Suprapubic skin (tissue), 4 donors: Measurements from ENCODE around the gene PLEKHG3. TPM values are rescaled to one million over a fixed set of nuclear protein-coding genes. Genes with fewer than 3 reads are reported as not detected.

Experiments used
- DNase-seq, 2 donors: peaks; one replicate each; pipeline ENCODE4 v3.0.0-alpha.2; 2019; ENCODE audit warnings: low spot score in 2 of 2
- H3K27ac ChIP-seq: fragments of 200-600 bp; sonication (generic); one replicate; pipeline ENCODE4 v1.5.1; 2019
- H3K27me3 ChIP-seq: fragments of 200-600 bp; sonication (generic); one replicate; pipeline ENCODE4 v1.5.1; 2019
- H3K36me3 ChIP-seq: fragments of 200-600 bp; sonication (generic); one replicate; pipeline ENCODE4 v1.5.1; 2019
- H3K4me1 ChIP-seq: fragments of 200-600 bp; sonication (generic); one replicate; pipeline ENCODE4 v1.5.1; 2019
- H3K4me3 ChIP-seq: fragments of 200-600 bp; sonication (generic); one replicate; pipeline ENCODE4 v1.5.1; 2019; ENCODE audit warnings: mild to moderate bottlenecking
- H3K9me3 ChIP-seq: fragments of 200-600 bp; sonication (generic); one replicate; pipeline ENCODE4 v1.5.1; 2019
- EP300 ChIP-seq: sonication (generic); formaldehyde crosslinking; IDR thresholded peaks from one replicate; pipeline ENCODE4 v1.6.1; 2017; ENCODE audit warnings: antibody characterized with exemption
- POLR2A ChIP-seq, 2 donors: fragments of 450-650 bp; IDR thresholded peaks; one replicate each; pipeline ENCODE4 v1.6.1; 2017; ENCODE audit warnings: antibody characterized with exemption in 2 of 2, mild to moderate bottlenecking in 2 of 2, moderate library complexity in 2 of 2
- POLR2AphosphoS5 ChIP-seq, 3 donors: sonication (generic); formaldehyde crosslinking; IDR thresholded peaks; one replicate each; pipeline ENCODE4 v1.6.1; 2017; ENCODE audit warnings: antibody characterized with exemption in 3 of 3
- WGBS: methylation state at CpG from one replicate; pipeline ENCODE4 v1.1.5; 2018; 5-methylcytosine and 5-hydroxymethylcytosine counted together
- total RNA-seq, 4 donors: library from RNA; depleted of rRNA; stranded (reverse); fragments of >200 nt; gene quantifications; one replicate each; pipeline ENCODE4 v1.1.0, GENCODE V29; 2016
- TF ChIP-seq, protein P1 (sequence below), 2 donors: fragments of 200-600 bp in 1 of 2; fragments of 450-650 bp in 1 of 2; sonication (generic) in 1 of 2; IDR thresholded peaks; one replicate each; pipeline ENCODE4 v1.5.1; 2016 to 2019; ENCODE audit warnings: antibody characterized with exemption in 2 of 2, mild to moderate bottlenecking in 1 of 2, moderate library complexity in 1 of 2

The PLEKHG3 gene
- total RNA-seq, 4 donors from 2014 or later: 60.4 to 140 (median 96.5) TPM

DNA sequence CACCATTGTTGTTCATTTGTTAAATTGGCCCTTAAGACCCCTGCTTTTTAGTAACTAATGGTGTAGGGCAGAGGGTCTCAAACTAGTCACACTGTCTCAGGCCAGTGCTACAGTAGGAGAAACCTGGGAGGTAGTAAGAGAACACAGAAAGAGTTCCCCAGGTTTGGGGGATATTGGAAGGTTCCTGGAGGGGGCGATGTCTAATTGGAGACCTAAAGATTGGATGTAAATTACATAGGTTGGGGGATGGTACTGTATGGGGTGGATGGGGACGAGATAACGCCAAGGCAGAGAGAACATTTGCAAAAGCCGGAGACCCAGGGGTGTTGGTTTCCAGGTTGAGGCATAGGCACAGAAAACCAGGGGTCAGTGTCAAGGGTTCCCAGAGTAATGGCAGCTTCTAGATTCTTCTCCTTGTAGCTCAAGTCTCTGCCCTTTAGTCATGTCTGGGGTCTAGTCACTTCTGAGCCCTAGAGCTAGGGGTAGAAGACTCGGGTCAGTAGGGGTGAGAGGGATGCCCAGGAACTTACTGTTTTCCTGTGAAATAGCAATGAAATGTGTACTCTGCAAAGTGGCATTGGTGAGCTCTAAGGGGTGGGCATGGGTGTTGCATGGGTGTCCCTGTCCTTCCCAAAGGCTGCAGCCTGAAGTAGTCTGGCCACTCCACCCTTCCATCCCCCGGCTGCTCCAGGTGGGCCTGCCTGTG is 21.8 kb downstream of the PLEKHG3 start:
- DNase-seq: peak in 1 of 2 donors; percentile 17
- Histone ChIP-seq H3K9me3 (no peaks in the 10 kb centered on the region), H3K36me3 (peaks cover 36% of the 10 kb centered on the region), H3K4me3 (no peak overlapping the region), H3K27me3 (no peaks in the 10 kb centered on the region), H3K4me1 (peaks cover 62% of the 10 kb centered on the region), H3K27ac (no peak overlapping the region)
- TF ChIP-seq EP300 (no peak), POLR2AphosphoS5 (IDR thresholded peaks at IDR 0.05) (no peak), POLR2A (IDR thresholded peaks at IDR 0.05) (no peak)
- TF ChIP-seq, protein P1, sequence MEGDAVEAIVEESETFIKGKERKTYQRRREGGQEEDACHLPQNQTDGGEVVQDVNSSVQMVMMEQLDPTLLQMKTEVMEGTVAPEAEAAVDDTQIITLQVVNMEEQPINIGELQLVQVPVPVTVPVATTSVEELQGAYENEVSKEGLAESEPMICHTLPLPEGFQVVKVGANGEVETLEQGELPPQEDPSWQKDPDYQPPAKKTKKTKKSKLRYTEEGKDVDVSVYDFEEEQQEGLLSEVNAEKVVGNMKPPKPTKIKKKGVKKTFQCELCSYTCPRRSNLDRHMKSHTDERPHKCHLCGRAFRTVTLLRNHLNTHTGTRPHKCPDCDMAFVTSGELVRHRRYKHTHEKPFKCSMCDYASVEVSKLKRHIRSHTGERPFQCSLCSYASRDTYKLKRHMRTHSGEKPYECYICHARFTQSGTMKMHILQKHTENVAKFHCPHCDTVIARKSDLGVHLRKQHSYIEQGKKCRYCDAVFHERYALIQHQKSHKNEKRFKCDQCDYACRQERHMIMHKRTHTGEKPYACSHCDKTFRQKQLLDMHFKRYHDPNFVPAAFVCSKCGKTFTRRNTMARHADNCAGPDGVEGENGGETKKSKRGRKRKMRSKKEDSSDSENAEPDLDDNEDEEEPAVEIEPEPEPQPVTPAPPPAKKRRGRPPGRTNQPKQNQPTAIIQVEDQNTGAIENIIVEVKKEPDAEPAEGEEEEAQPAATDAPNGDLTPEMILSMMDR (IDR thresholded peaks at IDR 0.05): no peak
- WGBS: 91% methylated on average over 6 of the region's 6 CpGs

DNA sequence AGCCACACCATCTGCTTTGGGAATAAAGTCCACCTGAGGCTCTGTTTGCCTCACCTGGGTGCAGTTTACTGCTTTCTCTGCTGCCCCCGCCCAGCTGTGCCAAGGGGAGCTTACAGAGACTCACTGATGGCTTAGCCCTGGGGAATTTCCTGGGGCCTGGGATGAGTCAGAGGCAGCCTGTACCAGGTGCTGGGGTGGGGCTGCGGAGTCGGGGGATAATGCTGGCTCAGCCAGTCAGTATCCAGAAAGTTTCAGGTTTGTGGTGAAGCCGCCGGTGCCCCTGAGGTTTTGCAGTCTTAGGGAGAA is 22.3 kb downstream of the PLEKHG3 start:
- Histone ChIP-seq H3K27ac (no peak overlapping the region), H3K4me1 (peaks cover 57% of the 10 kb centered on the region), H3K27me3 (no peaks in the 10 kb centered on the region), H3K4me3 (no peak overlapping the region), H3K9me3 (no peaks in the 10 kb centered on the region), H3K36me3 (peaks cover 42% of the 10 kb centered on the region)
- TF ChIP-seq, protein P1 (IDR thresholded peaks at IDR 0.05): no peak
- TF ChIP-seq POLR2A (IDR thresholded peaks at IDR 0.05) (no peak), POLR2AphosphoS5 (IDR thresholded peaks at IDR 0.05) (no peak), EP300 (no peak)
- 56% methylated on average over 5 of the region's 5 CpGs for WGBS
- no peak for DNase-seq

DNA sequence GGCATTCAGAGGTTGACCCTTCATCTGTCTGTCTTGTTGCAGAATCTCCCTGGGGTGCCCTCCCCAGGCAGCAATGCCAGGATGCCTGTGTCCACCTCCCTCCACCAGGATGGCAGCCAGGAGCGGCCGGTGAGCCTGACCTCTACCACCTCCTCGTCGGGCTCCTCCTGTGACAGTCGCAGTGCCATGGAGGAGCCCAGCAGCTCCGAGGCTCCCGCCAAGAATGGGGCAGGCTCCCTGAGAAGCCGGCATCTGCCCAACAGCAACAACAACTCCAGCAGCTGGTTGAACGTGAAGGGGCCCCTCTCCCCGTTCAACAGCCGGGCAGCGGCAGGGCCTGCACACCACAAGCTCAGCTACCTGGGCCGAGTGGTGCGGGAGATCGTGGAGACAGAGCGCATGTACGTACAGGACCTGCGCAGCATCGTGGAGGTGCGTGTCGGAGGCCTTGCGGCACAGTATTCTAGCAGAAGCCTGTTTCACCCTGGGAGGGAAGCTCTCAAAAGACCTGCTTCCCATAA is 23.4 kb downstream of the PLEKHG3 start:
- TF ChIP-seq EP300: no peak
- TF ChIP-seq POLR2AphosphoS5 (IDR thresholded peaks at IDR 0.05): no peak
- TF ChIP-seq, protein P1 (IDR thresholded peaks at IDR 0.05): no peak
- TF ChIP-seq POLR2A (IDR thresholded peaks at IDR 0.05): no peak
- Histone ChIP-seq H3K4me3 (no peak overlapping the region), H3K27ac (no peak overlapping the region), H3K4me1 (peaks cover 47% of the 10 kb centered on the region), H3K27me3 (no peaks in the 10 kb centered on the region), H3K36me3 (peaks cover 52% of the 10 kb centered on the region), H3K9me3 (no peaks in the 10 kb centered on the region)
- DNase-seq: no peak
- 100% methylated on average over 2 of the region's 22 CpGs for WGBS

DNA sequence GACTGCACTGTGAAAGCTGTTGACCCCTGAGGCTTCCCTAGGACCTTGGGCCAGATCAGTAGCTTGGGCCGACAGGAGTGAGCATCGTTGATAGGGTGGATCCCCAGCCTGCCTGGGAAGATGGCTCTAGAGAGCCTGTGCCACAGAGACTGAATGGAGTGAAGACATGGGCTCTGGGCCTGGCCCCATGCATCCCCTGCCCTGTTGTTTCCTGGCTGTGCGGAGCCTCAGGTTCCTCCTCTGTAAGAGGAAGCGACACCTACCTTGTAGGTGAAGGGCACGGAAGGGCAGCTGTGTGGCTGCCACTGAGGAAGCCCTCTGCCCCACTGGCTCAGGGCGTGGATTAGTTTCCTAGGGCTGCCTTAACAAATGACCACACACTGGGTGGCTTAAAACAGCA is 23.9 kb downstream of the PLEKHG3 start:
- H3K9me3 ChIP-seq: no peaks in the 10 kb centered on the region
- H3K36me3 ChIP-seq: peaks cover 57% of the 10 kb centered on the region
- WGBS: 100% methylated on average over 1 of the region's 6 CpGs
- no peak overlapping the region for H3K27ac ChIP-seq
- H3K4me1 ChIP-seq: peaks cover 42% of the 10 kb centered on the region
- H3K27me3 ChIP-seq: no peaks in the 10 kb centered on the region
- TF ChIP-seq EP300: no peak
- TF ChIP-seq POLR2A (IDR thresholded peaks at IDR 0.05): no peak
- no peak for TF ChIP-seq POLR2AphosphoS5 (IDR thresholded peaks at IDR 0.05)
- TF ChIP-seq, protein P1 (IDR thresholded peaks at IDR 0.05): no peak
- no peak overlapping the region for H3K4me3 ChIP-seq
- DNase-seq: no peak

DNA sequence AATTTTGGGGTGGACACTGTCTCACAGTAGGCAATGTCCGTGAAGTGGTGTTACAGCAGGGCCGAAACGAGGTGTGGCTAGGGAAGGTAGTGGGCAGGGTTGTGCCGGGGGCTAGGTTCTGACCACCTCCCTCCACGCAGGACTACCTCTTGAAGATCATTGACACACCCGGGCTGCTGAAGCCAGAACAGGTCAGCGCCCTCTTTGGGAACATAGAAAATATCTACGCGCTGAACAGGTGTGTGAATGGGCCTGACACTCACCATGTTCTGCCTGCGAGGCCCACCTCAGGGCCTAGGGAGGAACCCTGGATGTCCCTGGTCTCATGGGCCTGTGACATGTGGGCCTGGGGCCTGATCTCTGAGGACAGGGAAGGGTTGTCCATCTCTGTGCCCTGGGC is 24.6 kb downstream of the PLEKHG3 start:
- Histone ChIP-seq H3K27me3 (no peaks in the 10 kb centered on the region), H3K9me3 (no peaks in the 10 kb centered on the region), H3K36me3 (peaks cover 64% of the 10 kb centered on the region), H3K4me1 (peaks cover 34% of the 10 kb centered on the region), H3K4me3 (no peak overlapping the region), H3K27ac (no peak overlapping the region)
- TF ChIP-seq POLR2A (IDR thresholded peaks at IDR 0.05): no peak
- no peak for TF ChIP-seq EP300
- no peak for TF ChIP-seq POLR2AphosphoS5 (IDR thresholded peaks at IDR 0.05)
- TF ChIP-seq, protein P1 (IDR thresholded peaks at IDR 0.05): no peak
- WGBS: 96% methylated on average over 10 of the region's 10 CpGs
- DNase-seq: no peak
